Muscle of arm (tissue), 12 donors: ENCODE measurements around the gene SMARCA4. TPM values are rescaled to one million over a fixed set of nuclear protein-coding genes. Genes with fewer than 3 reads are reported as not detected.
A peak's percentile ranks its signal among the peaks of the same experiment; 100 is the strongest.
"Not testable (repeated sequence)": the region's sequence is repeated elsewhere in the genome, so short reads cannot be mapped to it uniquely, and the experiment has no call there.

ENCODE experiments used
- DNase-seq: peaks from one replicate; pipeline ENCODE4 v3.0.0-alpha.2; 2013
- polyA plus RNA-seq, 12 donors: library from polyadenylated mRNA; unstranded; fragments of 120-200 nt; gene quantifications; one replicate each; pipeline ENCODE4 v1.2.1, GENCODE V29; 2013; ENCODE audit not compliant: insufficient read length in 12 of 12

The SMARCA4 gene
- polyA plus RNA-seq, 12 donors: 69.3 to 181 (median 86.1) TPM

DNA sequence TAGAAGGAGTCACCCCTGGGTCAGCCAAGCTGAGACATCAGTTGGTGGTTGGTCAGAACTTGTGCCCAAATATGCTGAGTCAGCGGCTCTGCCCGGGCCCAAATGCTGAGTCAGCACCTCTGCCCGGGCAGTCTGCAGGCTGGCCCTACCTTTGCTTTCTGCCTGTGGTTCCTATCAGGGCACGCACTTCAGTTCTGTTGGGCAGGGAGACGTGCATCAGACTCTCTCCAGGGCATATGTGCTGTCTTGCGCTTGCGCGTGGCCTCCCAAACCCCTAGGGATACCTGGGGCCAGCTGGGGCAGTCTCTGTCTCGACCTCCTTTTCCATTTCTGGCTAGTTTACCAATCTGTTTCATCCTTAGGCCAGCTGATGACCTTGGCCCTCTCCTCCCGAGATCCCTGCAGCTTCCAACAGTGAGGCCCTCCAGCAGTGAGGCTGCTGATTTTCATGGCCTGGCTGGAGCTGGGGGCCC lies 104.0 kb downstream of the SMARCA4 start:
- no peak for DNase-seq

DNA sequence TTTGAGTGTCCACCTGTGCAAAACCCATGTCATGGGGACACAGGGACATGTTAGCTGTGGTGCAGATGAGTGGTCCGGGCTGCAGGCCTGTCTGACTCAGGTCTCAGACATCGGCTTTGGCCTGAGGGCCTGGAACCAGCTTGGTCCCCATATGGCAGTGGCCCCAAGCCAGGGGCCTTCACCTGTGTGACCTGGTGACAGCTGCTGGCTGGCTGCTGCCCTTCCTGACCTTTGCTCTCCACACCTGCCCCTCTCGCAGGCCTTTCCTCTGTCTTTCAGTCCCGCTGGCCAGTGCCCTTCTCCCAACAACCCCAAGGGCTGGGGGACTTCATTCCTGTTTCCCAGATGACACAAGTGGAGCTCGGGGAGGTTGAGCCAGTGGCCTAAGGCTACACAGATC lies 105.5 kb downstream of the SMARCA4 start:
- DNase-seq: no peak

DNA sequence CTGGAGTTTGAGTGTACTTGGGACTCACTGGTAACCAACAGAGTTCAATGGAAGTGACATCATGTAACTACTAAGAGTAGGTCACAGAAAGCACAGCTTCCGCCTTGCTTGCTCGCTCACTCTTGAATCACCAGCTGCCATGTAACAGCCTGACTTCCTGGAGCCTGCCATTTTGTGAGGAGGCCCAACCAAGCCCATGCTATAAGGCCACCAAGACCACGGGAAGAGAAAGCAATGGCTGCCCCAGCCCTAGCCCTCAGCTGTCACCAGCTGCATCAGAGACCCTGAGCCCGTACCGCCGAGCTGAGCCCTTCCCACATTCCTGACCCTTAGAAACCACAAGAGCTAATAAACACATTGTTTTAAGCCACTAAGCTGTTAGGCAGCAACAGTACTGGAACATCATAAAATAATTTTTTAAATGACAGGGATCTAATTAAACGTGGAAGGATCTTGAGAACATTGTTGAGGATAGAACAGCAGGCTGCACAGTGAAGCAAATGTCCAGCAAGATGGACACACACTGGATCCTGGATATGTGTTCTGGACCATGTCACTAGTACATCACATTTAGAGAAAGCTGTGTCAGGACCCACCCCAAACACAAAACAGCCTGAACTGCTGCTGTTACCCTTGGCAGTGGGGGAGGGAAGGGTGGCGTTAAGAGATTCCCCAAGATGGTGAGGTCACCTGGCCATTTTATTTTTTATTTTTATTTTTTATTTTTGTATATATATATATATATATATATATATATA lies 106.7 kb downstream of the SMARCA4 start:
- no peak for DNase-seq

DNA sequence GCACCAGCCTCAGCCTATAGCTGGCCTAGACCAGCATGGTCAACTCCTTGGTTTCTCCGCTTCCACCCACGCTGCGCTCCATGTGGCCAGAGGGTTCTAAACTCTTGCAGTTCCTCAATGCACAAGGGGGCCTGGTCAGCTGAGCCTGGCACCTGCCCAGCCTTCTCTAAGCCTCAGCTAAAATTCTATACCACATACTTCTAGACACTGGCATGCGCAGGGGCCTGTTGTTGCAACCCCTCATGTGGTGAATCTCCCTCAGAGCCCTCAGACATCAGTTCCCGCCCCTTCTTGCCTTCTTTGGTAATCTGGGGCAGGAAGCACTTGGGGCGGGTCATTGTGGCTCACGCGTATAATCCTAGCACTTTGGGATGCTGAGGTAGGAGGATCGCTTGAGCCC lies 108.7 kb downstream of the SMARCA4 start:
- no peak for DNase-seq

DNA sequence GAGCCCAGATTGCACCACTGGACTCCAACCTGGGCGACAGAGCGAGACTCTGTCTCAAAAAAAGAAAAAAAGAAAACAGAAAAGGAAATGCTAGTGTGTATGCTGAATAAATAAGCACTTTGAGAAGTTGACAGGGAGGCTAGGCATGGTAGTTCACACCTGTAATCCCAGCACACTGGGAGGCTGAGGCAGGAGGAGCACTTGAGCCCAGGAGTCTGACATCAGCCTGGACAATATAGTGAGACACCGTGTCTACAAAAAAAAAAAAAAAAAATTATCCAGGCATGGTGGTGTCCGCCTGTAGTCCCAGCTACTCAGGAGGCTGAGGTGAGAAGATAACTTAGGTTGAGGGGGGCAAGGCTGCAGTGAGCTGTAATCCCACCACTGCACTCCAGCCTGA lies 109.3 kb downstream of the SMARCA4 start:
- DNase-seq: no peak

DNA sequence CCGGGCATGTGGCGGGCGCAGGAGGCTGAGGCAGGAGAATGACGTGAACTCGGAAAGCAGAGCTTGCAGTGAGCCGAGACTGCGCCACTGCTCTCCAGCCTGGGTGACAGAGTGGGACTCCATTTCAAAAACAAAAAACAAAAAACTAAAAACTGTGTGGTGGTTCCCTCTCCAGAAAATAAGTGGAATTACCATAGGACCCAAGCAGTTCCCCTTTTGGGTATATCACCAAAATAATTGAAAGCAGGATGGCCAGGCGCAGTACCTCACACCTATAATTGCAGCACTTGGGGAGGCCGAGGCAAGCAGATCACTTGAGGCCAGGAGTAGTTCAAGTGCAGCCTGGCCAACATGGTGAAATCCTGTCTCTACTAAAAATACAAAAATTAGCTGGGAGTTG lies 112.7 kb downstream of the SMARCA4 start:
- no peak for DNase-seq

DNA sequence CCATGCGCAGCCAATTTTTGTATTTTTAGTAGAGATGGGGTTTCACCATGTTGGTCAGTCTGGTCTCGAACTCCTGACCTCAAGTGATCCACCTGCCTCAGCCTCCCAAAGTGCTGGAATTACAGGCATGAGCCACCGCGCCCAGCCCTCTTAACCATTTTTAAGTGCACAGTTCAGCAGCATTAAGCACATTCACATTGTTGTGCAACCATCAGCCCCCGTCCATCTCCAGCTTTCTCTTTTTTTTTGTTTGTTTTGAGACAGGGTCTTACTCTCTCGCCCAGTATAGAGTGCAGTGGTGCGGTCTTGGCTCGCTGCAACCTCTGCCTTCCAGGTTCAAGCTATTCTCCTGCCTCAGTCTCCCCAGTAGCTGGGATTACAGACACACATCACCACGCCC lies 116.0 kb downstream of the SMARCA4 start:
- DNase-seq: not testable (repeated sequence)

DNA sequence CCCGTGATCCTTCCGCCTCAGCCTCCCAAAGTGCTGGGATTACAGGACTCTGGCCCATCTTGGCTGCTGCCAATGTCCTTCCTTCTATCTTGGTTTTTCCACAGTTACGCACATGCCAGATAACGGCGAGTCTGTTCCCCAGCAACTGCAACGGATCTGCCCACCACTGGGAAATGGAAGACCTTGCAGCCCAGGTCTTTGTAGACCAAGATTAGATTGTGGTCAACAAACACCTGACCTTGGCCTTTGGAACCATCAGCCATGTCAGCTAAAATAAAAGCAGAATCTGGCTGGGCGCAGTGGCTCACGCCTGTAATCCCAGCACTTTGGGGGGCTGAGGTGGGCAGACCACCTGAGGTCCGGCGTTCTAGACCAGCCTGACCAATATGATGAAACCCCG lies 118.1 kb downstream of the SMARCA4 start:
- no peak for DNase-seq

DNA sequence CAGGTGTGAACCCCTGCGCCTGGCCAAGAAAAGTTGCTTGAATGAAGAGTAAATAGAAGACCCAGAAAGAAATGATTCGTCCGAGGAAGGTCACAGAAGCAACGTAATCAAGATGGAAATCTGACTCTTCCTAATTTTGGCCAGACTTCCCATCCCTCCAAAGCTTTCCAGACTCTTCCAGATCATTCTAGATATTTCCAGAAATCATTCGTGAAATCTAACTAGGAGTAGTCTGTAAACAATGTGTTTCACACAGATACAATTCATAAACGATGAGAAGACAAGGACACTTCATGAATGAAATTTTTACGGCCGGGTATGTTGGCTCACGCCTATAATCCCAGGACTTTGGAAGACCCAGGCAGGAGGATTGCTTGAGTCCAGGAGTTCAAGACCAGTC lies 119.2 kb downstream of the SMARCA4 start:
- DNase-seq: no peak

DNA sequence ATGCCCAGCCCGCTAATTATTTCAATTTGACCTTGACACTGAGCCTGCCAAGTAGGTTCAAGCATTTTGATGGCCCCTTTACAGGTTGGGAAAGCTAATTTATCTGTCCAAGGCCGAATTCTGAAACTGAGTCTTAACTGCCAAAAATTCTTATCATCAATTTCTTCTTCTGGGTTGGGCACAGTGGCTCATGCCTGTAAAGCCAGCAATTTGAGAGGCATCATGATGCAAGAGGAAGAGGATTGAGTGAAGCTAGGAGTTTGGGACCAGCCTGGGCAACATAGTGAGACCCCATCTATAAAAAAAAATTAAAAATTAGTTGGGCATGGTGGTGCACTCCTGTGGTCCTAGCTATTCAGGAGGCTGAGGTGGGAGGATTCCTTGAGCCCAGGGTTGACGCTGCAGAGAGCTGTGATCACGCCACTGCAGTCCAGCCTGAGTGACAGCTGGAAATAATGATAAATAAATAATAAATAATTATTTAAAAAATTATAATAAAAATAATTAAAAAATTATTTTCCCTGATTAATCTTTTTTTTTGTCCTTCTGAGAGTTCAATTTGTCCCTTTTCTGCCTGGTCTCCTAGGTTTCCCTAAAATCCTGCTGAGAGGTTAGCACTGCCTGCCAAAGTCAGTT lies 127.2 kb downstream of the SMARCA4 start:
- no peak for DNase-seq

DNA sequence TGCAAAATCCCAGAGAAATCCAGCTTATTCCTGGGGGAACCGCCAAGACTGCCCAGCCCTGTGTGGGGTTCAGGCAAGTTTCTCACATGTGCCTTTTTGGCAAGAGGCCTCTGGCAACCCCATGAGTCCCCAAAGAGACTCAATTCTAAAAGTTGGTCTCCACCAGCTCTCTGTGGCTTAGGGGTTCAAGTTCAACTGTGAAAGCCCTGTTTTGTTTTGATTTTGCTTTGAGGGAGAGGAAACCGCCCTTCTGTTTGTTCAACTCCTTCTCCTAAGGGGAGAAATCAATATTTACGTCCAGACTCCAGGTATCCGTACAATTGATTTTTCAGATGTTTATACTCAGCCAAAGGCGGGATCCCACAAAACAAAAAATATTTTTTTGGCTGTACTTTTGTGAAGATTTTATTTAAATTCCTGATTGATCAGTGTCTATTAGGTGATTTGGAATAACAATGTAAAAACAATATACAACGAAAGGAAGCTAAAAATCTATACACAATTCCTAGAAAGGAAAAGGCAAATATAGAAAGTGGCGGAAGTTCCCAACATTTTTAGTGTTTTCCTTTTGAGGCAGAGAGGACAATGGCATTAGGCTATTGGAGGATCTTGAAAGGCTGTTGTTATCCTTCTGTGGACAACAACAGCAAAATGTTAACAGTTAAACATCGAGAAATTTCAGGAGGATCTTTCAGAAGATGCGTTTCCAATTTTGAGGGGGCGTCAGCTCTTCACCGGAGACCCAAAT lies 127.8 kb downstream of the SMARCA4 start:
- DNase-seq: peak; percentile 39

DNA sequence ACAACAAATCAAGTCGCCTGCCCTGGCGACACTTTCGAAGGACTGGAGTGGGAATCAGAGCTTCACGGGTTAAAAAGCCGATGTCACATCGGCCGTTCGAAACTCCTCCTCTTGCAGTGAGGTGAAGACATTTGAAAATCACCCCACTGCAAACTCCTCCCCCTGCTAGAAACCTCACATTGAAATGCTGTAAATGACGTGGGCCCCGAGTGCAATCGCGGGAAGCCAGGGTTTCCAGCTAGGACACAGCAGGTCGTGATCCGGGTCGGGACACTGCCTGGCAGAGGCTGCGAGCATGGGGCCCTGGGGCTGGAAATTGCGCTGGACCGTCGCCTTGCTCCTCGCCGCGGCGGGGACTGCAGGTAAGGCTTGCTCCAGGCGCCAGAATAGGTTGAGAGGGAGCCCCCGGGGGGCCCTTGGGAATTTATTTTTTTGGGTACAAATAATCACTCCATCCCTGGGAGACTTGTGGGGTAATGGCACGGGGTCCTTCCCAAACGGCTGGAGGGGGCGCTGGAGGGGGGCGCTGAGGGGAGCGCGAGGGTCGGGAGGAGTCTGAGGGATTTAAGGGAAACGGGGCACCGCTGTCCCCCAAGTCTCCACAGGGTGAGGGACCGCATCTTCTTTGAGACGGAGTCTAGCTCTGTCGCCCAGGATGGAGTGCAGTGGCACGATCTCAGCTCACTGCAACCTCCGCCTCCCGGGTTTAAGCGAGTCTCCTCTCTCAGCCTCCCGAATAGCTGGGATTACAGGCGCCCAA lies 128.6 kb downstream of the SMARCA4 start, which contains the start of gene LDLR:
TSS of gene LDLR (plus strand) at position 210 of the 760 bp plus-strand sequence. CDS start at position 296, 86 bp downstream.
- peak; percentile 93 for DNase-seq

DNA sequence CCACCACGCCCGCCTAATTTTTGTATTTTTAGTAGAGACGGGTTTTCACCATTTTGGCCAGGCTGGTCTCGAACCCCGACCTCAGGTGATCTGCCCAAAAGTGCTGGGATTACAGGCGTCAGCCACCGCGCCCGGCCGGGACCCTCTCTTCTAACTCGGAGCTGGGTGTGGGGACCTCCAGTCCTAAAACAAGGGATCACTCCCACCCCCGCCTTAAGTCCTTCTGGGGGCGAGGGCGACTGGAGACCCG lies 129.1 kb downstream of the SMARCA4 start:
- not testable (repeated sequence) for DNase-seq

DNA sequence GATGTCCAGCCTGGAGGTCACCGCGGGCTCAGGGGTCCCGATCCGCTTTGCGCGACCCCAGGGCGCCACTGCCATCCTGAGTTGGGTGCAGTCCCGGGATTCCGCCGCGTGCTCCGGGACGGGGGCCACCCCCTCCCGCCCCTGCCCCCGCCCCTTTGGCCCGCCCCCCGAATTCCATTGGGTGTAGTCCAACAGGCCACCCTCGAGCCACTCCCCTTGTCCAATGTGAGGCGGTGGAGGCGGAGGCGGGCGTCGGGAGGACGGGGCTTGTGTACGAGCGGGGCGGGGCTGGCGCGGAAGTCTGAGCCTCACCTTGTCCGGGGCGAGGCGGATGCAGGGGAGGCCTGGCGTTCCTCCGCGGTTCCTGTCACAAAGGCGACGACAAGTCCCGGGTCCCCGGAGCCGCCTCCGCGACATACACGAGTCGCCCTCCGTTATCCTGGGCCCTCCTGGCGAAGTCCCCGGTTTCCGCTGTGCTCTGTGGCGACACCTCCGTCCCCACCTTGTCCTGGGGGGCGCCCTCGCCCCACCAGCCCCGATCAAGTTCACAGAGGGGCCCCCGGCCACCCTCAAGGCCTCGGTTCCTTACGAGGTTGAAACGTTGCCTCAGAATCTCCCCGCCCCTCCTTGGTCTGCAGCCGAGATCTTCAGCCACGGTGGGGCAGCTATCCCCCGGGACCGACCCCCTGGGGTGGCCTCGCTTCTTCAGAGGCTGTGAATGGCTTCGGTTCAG lies 129.6 kb downstream of the SMARCA4 start:
- DNase-seq: peak; percentile 93

DNA sequence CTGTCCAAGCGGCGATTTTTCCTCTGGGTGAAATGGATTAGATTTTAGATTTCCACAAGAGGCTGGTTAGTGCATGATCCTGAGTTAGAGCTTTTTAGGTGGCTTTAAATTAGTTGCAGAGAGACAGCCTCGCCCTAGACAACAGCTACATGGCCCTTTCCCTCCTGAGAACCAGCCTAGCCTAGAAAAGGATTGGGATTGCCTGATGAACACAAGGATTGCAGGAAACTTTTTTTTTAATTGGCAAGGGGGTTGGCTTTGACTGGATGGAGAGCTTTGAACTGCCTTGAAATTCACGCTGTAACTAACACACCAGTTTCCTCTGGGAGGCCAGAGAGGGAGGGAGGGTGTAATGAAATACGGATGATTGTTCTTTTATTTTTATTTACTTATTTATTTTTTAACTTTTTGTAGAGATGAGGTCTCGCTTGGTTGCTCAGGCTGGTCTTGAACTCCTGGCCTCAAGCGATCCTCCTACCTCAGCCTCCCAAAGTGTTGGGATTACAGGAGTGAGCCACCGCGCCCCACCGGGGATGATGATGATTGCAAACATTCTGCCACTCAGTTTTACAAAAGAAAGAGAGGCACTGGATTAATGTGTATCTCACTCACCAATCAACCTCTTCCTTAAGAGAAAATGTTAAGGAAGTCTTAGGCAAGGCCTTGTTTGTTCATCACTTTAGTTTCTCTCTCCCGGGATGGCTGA lies 130.3 kb downstream of the SMARCA4 start:
- no peak for DNase-seq

DNA sequence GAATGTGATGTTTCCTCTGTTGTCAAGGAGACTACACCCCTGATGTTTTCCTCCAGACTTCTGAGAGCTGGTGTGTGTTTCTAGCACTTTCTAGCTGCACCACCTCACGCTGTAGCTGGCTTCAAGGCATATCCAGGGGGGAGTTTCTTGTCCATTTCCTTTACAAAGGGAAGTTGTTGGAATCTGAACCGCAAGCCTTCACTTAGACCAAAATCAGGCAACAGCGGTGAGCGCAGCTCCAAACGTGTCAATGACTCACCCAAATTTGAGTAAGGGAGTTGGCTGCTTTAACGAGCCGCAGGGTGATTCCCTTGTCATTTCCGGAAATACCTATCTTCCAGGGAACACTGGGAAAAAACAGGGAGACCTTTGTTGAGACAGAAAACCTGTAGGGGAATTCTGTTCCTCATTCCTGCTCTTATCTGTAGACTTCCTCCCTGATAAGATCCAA lies 130.9 kb downstream of the SMARCA4 start:
- peak; percentile 78 for DNase-seq

DNA sequence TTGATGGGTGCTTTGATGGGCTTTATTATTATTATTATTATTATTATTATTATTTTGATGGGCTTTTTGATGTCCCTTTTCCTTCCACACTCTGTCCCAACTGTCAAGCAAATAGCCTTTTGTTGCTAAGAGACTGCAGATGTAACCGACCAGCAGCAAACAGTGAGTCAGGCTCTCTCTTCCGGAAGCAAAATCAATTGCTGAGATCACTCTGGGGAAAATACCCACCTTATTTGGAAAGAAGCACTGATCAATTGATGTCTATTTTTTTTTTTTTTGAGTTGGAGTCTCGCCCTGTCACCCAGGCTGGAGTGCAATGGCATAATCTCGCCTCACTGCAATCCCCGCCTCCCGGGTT lies 131.3 kb downstream of the SMARCA4 start:
- peak; percentile 47 for DNase-seq

DNA sequence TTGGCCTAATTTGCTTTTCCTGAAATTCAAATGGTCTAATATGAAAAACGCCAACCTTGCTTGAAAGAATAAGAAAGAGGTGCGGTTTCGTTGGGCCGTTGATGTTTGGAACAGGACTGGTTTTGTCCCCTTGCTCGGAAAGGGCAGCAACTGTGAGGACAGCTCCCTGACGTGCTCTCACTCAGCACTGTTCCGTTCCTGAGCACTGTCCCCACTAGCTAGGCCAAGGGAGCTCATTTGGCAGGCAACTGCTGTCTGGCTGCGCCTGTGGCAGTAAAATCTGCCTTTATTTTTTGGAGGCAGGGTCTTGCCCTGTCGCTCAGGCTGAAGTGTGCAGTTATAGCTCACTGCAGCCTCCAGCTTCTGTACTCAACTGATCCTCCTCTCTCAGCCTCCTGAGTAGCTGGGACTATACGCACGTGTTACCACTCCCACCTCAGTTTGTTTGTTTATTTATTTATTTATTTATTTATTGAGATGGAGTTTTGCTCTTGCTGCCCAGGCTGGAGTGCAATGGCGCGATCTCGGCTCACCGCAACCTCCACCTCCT lies 132.9 kb downstream of the SMARCA4 start:
- no peak for DNase-seq

DNA sequence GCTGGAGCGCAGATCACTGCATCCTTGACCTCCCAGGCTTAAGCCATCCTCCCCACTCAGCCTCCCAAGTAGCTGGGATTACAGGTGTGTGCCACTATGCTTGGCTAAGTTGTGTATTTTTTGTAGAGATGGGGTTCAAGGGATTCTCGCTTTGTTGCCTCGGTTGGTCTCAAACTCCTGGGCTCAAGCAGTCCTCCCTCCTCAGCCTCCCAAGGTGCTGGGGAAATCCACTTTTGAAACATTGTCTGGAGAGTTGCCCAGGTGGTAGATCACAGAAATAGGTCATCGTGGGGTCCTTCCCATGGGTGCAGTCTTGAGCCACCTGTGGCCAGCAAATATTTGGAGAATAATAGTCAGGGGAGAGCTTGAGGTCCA lies 133.7 kb downstream of the SMARCA4 start:
- no peak for DNase-seq

DNA sequence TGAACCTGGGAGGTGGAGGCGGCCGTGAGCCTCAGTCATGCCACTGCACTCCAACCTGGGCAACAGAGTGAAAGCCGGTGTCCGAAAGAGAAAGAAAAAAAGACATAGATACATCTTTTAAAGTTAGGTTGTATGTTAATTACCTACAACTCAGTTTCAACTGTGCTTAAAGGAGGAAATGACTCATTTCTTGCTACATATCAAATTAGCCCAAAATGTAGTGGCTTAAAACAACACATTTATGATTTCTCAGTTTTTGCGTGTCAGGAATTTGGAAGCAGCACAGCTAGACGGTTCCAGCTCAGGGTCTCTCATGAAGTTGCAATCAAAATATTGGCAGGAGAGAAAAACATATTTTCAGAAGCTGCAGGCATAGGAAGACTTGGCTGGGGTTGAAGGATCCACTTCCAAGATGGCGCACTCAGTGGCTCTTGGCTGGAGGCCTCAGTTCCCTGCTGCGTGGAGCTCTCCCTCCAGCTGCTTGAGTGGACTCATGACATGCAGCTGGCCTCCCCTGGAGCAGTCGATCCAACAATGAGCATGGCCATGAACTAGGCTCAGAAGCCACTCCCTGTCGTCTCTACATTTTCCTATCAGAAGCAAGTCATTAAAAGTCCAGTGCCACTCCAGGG lies 135.5 kb downstream of the SMARCA4 start:
- DNase-seq: peak; percentile 92
